ENCODE measurements around the gene KRCC1. TPM values are rescaled to one million over a fixed set of nuclear protein-coding genes. Genes with fewer than 3 reads are reported as not detected.

Gene KRCC1
- total RNA-seq (1 to 10 TPM; 3.0 to 3.2 TPM), total RNA-seq (11.0 to 69.3 (median 29.3) reads per million in 172 experiments)
- 38.2 TPM for polyA plus RNA-seq (2013, experiment 1 of 2)
- 32.7 TPM for polyA plus RNA-seq (2013, experiment 2 of 2)

DNA sequence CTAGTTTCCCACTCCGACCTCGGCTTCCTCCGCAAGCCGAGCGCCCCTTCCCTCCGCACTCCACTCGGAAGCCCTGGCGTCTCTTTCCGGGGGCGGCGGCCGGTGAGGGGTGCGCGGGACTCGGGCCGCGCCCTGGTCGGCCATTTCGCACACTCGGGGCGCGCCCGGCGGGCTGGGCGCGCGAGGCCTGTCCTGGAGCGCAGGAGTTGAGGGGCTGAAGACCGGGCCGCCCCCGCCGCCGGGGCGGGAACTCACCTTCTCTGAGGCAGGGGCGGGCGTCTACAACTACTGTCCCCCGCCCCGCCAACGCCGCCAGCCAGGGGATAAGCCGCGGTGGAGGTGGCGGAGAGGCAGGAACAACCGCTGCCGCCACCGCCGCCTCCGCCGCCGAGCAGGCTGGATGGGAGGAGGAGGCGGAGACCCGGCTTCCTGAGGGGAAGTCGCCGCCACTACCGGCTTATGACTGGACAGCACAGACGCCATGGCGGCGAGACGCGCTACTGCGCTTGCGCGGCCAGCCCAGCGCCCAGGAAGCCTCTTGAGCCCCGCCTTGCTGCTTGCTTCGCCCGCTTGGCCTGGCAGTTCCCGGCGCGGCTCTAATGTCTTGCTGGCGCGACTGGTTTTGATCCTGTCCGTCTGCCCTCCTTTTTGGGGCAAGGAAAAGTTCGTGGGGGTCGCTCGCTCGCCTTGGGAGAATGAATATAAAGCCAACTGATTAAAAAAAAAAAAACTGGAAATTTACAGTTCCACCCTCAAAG lies at the start of gene KRCC1:
Gene KRCC1, minus strand, starts transcription at position 413 of the 758 bp plus-strand sequence. CDS start 27,220 bp downstream, outside the sequence.
- peak; percentile 87 to 99 (median 94) for DNase-seq
- peak; percentile 91 for ATAC-seq (ENCODE audit: poor library complexity)
- H3K4me3 ChIP-seq (ENCODE audit: low read length): peak within 1 kb of the TSS; percentile 89
- peaks cover 2% of the 10 kb centered on the region for H3K36me3 ChIP-seq (ENCODE audit: insufficient read depth, low read length)
- H3K27ac ChIP-seq (ENCODE audit: low read depth in 1 of 2, low read length in 2 of 2): peak within 1 kb of the TSS; percentile 90 to 97
- Mint-ChIP-seq H3K27ac (peak within 1 kb of the TSS; percentile 93), H3K9me3 (no peaks in the 10 kb centered on the region), H3K4me3 (peak within 1 kb of the TSS; percentile 96), H3K27me3 (no peaks in the 10 kb centered on the region), H3K4me1 (ENCODE audit: low read depth) (peaks cover 61% of the 10 kb centered on the region), H3K36me3 (ENCODE audit: low read depth) (peaks cover 16% of the 10 kb centered on the region)
- H3K4me1 ChIP-seq (ENCODE audit: insufficient read depth, low read length): peaks cover 18% of the 10 kb centered on the region
- intact Hi-C loops (cut with DNase I, micrococcal nuclease): loop anchor here (2.0 to 10.0 kb wide), 5 partner anchors 39 to 1951 kb away; partner anchors contain the start of genes IMMT (in 1 of the 2), MRPL35 (in 1 of the 2), POLR1A (in 1 of the 2) and PTCD3 (in 1 of the 2)
- CTCF ChIA-PET: interaction anchor here (0.9 kb wide), 1 partner anchor 104 kb away, joined by 4 read pairs; no protein-coding TSS in a partner anchor
- POLR2A ChIA-PET: interaction anchor here (0.8 to 2.0 kb wide), 6 partner anchors 10 to 572 kb away, joined by 3 to 6 read pairs (median 3); partner anchors contain the start of gene RNU2-63P
- no peaks in the 10 kb centered on the region for H3K27me3 ChIP-seq (ENCODE audit: control insufficient read depth in 1 of 2, insufficient read depth in 2 of 2, low read length in 2 of 2)
- no peaks in the 10 kb centered on the region for H3K9me3 ChIP-seq (ENCODE audit: control insufficient read depth in 1 of 2, insufficient read depth in 1 of 2, low read length in 2 of 2)
- TF ChIP-seq, protein P1, sequence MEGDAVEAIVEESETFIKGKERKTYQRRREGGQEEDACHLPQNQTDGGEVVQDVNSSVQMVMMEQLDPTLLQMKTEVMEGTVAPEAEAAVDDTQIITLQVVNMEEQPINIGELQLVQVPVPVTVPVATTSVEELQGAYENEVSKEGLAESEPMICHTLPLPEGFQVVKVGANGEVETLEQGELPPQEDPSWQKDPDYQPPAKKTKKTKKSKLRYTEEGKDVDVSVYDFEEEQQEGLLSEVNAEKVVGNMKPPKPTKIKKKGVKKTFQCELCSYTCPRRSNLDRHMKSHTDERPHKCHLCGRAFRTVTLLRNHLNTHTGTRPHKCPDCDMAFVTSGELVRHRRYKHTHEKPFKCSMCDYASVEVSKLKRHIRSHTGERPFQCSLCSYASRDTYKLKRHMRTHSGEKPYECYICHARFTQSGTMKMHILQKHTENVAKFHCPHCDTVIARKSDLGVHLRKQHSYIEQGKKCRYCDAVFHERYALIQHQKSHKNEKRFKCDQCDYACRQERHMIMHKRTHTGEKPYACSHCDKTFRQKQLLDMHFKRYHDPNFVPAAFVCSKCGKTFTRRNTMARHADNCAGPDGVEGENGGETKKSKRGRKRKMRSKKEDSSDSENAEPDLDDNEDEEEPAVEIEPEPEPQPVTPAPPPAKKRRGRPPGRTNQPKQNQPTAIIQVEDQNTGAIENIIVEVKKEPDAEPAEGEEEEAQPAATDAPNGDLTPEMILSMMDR (IDR thresholded peaks at IDR 0.05): no peak

DNA sequence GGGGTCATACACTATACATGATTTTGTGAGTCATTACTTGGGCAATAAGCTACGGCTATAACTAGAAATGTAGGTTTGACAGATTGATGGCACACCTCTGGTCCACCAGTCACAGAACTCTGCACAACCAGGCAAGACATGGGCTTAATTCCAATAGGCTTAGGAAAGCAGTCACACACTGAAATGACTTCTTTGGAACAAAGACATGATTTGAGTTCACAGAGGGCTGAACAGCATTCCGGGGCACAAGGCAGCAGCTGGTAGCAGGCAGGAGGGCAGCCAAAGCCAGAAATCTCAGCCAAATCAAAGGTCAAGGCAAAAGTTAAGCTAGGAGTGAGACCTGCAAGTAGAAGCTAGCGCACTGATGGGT lies 44.9 kb upstream of the KRCC1 start:
- no peak overlapping the region for H3K4me3 ChIP-seq (ENCODE audit: low read length)
- no peaks in the 10 kb centered on the region for H3K27me3 ChIP-seq (ENCODE audit: control insufficient read depth in 1 of 2, insufficient read depth in 2 of 2, low read length in 2 of 2)
- CTCF ChIA-PET: no interaction called here

DNA sequence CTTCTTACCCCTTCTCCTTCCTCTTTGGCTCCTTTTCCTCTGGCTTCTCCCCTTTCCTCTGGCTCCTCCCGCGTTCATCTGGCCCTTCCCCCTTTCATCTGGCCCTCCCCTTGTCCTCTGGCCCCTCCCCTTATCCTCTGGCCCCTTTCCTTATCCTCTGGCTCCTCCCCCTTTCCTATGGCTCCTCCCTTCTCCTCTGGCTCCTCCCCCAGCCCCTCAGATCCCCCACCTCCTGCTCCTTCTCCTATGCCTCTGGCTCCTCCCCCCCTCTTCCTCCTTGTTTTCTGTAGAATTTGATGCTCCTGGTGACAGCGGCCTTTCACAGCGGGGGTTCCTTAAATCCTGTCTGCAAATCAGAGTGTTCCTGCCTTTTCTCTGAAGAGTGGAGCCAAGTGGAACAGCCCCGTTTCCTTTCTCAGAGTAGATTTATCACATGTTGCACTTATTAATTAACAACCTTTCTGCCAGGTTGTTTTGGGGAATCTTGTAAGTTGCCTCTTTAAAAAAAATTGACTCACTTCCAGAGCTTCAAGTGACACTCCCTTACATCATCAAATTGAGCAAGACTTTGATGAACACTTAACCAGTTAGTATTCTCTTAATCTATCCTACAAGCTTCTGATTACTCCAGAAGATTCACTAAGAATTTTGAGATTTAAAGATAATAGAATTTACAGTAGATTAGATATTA lies 44.4 kb upstream of the KRCC1 start:
- DNase-seq (no peak), ATAC-seq (ENCODE audit: poor library complexity) (no peak)
- H3K9me3 ChIP-seq (ENCODE audit: control insufficient read depth in 1 of 2, insufficient read depth in 1 of 2, low read length in 2 of 2): no peaks in the 10 kb centered on the region
- no peak overlapping the region for H3K27ac ChIP-seq (ENCODE audit: low read depth in 1 of 2, low read length in 2 of 2)
- no peaks in the 10 kb centered on the region for H3K4me1 ChIP-seq (ENCODE audit: insufficient read depth, low read length)
- H3K4me3 Mint-ChIP-seq: no peak overlapping the region
- no peak overlapping the region for H3K27ac Mint-ChIP-seq
- no peaks in the 10 kb centered on the region for H3K36me3 Mint-ChIP-seq (ENCODE audit: low read depth)
- TF ChIP-seq, protein P1 (IDR thresholded peaks at IDR 0.05): no peak
- no peaks in the 10 kb centered on the region for H3K27me3 ChIP-seq (ENCODE audit: control insufficient read depth in 1 of 2, insufficient read depth in 2 of 2, low read length in 2 of 2)
- ChIA-PET POLR2A (no interaction called here), CTCF (no interaction called here)
- H3K36me3 ChIP-seq (ENCODE audit: insufficient read depth, low read length): no peaks in the 10 kb centered on the region
- no peak overlapping the region for H3K4me3 ChIP-seq (ENCODE audit: low read length)
- no peaks in the 10 kb centered on the region for H3K27me3 Mint-ChIP-seq
- H3K4me1 Mint-ChIP-seq (ENCODE audit: low read depth): no peaks in the 10 kb centered on the region
- no peaks in the 10 kb centered on the region for H3K9me3 Mint-ChIP-seq
- intact Hi-C loops (cut with DNase I, micrococcal nuclease): no loop called here

More for the DNA sequence above, 44.9 kb upstream of the KRCC1 start:
- TF ChIP-seq, protein P1 (IDR thresholded peaks at IDR 0.05): no peak
- no peak overlapping the region for H3K27ac ChIP-seq (ENCODE audit: low read depth in 1 of 2, low read length in 2 of 2)
- no peaks in the 10 kb centered on the region for H3K36me3 ChIP-seq (ENCODE audit: insufficient read depth, low read length)
- H3K27me3 Mint-ChIP-seq: no peaks in the 10 kb centered on the region
- no peaks in the 10 kb centered on the region for H3K4me1 ChIP-seq (ENCODE audit: insufficient read depth, low read length)
- intact Hi-C loops (cut with DNase I, micrococcal nuclease): no loop called here
- H3K9me3 ChIP-seq (ENCODE audit: control insufficient read depth in 1 of 2, insufficient read depth in 1 of 2, low read length in 2 of 2): no peaks in the 10 kb centered on the region
- no peaks in the 10 kb centered on the region for H3K36me3 Mint-ChIP-seq (ENCODE audit: low read depth)
- POLR2A ChIA-PET: no interaction called here
- no peak overlapping the region for H3K4me3 Mint-ChIP-seq
- no peak for DNase-seq
- no peak overlapping the region for H3K27ac Mint-ChIP-seq
- H3K9me3 Mint-ChIP-seq: no peaks in the 10 kb centered on the region
- ATAC-seq (ENCODE audit: poor library complexity): no peak
- H3K4me1 Mint-ChIP-seq (ENCODE audit: low read depth): no peaks in the 10 kb centered on the region

Data from CD4-positive, alpha-beta T cell (primary cell).